ENCODE data around the gene POPDC2.

POPDC2 gene, protein sequence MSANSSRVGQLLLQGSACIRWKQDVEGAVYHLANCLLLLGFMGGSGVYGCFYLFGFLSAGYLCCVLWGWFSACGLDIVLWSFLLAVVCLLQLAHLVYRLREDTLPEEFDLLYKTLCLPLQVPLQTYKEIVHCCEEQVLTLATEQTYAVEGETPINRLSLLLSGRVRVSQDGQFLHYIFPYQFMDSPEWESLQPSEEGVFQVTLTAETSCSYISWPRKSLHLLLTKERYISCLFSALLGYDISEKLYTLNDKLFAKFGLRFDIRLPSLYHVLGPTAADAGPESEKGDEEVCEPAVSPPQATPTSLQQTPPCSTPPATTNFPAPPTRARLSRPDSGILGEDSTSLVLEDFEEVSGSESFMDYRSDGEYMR

DNA sequence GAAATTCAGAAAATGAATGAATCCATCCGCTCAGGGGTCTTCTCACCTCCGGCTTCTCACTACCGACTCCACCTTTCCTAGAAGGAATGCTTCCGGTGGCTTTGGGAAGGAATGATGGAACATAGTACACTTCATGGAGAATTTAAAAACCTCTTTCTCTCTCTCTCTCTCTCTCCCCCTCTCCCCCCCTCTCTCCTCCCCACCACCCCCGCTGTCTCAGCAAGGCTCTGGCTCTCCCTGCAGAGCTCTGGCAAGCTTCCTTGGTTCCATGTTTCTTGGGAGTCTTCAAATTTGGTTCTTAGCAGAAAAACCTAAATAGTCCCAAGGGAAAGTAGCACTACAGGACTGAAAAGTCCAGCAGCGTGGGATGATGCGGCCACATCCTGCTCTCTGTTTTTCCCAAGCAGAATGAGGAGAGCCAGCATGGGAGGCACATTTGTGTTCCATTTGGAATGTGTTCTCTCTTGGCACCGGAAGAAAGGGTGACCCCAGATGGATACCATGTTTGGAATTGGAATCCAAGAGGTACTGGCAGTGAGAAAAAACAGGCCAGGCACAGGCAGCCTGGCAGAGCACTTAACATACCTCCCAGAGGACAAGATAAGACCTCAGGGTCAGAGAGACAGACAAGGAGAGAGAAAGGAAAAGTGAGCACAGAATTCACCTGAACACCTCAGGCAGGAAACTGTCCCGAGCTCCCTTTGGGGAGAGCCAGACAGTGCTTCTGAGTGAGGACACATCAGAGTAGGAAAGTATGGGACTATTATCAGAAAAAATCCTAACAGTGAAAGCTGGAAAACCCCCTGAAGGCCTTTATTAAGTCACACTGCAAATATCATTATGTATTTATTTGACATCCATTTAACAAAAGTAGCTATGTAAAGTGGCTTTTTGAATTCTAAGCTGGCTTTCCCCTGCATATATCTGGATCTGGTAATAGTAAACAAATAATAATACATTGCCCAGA lies at the start of gene POPDC2:
Gene POPDC2 (minus strand): TSS at position 116 of the 967 bp plus-strand sequence. CDS start 166 bp downstream, outside the sequence.
- ATAC-seq (ENCODE audit: low read depth) = no peak
- Mint-ChIP-seq H3K36me3 (peaks cover 7% of the 10 kb centered on the region), H3K4me1 (peaks cover 16% of the 10 kb centered on the region), H3K27ac (peak within 1 kb of the TSS; percentile 62), H3K4me3 (no peak within 1 kb of the TSS), H3K27me3 (no peaks in the 10 kb centered on the region), H3K9me3 (no peaks in the 10 kb centered on the region)
- no peak for DNase-seq (ENCODE audit: low spot score in 2 of 2)

GRCh38 chr3:119703820-119704531 lies 43.6 kb upstream of the POPDC2 start:
- no peaks in the 10 kb centered on the region for H3K27me3 Mint-ChIP-seq
- peak overlapping the region; percentile 86 for H3K4me3 Mint-ChIP-seq
- DNase-seq (ENCODE audit: low spot score in 2 of 2) (no peak), ATAC-seq (ENCODE audit: low read depth) (no peak)
- peaks cover 22% of the 10 kb centered on the region for H3K4me1 Mint-ChIP-seq
- peak overlapping the region; percentile 88 for H3K27ac Mint-ChIP-seq
- H3K36me3 Mint-ChIP-seq = no peaks in the 10 kb centered on the region
- no peaks in the 10 kb centered on the region for H3K9me3 Mint-ChIP-seq

DNA sequence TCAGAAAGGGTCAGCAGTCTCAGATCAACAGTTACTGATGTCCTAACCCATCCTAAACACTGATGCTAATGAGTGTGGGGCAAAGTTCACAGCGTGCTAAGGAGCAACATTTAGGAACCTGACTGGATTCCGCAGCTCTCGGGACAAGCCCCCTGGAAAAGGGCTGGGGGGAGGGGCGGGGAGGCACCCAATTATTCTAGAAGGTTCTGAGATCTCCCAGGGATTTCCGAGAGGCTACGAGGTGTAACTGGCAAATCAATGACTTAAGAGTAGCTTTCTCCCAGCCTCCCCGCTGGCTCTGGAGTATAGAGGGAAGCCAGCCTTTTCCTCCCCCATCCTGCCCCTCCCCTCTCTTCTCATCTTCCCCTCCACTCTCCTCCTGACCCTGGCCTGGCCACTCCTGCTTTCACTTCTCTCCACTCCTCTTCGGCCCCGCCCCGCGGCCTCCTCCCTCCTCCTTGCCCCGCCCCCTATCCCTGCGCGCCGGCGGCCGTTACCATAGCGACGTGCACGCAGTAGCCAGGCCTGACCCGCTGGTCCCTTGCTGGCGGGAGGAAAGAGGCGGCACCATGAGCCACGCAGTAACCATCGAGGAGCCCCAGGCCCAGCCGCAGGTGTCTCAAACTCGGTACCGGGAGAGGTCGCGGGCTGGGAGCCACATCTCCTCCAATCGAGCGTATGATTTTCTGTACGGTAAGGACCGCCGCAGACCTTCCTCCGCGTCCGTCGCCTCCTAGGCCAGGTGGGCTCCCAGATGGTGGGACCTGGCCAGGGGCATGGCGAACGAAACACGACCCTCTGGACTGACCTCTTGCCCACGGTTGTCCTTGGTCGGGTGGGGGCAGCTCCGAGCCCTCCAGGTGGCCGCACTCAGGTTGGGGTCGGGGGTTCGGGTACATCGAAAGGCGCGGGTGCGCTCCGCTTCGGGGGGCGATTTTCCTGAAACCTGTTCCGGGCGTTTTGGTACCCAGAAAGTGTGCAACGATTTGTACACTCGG lies 42.4 kb upstream of the POPDC2 start, which contains the start of gene CFAP91:
Gene CFAP91 (plus strand): TSS at position 493 of the 998 bp plus-strand sequence. CDS start 77 bp downstream, at position 570.
- Mint-ChIP-seq H3K4me1 (peaks cover 22% of the 10 kb centered on the region), H3K9me3 (no peaks in the 10 kb centered on the region), H3K27ac (peak within 1 kb of the TSS; percentile 88), H3K36me3 (no peaks in the 10 kb centered on the region), H3K4me3 (peak within 1 kb of the TSS; percentile 86), H3K27me3 (no peaks in the 10 kb centered on the region)
- ATAC-seq (ENCODE audit: low read depth) (peak; percentile 91), DNase-seq (ENCODE audit: low spot score in 2 of 2) (peak; percentile 77 to 87)

- Mint-ChIP-seq H3K27me3 (no peaks in the 10 kb centered on the region), H3K4me1 (peaks cover 32% of the 10 kb centered on the region), H3K9me3 (no peaks in the 10 kb centered on the region), H3K4me3 (peak overlapping the region; percentile 33), H3K27ac (peak overlapping the region; percentile 91), H3K36me3 (no peaks in the 10 kb centered on the region)
- DNase-seq (ENCODE audit: low spot score in 2 of 2) (no peak), ATAC-seq (ENCODE audit: low read depth) (no peak)
These were observed 40.7 kb upstream of the POPDC2 start for GRCh38 chr3:119700920-119701734.

DNA sequence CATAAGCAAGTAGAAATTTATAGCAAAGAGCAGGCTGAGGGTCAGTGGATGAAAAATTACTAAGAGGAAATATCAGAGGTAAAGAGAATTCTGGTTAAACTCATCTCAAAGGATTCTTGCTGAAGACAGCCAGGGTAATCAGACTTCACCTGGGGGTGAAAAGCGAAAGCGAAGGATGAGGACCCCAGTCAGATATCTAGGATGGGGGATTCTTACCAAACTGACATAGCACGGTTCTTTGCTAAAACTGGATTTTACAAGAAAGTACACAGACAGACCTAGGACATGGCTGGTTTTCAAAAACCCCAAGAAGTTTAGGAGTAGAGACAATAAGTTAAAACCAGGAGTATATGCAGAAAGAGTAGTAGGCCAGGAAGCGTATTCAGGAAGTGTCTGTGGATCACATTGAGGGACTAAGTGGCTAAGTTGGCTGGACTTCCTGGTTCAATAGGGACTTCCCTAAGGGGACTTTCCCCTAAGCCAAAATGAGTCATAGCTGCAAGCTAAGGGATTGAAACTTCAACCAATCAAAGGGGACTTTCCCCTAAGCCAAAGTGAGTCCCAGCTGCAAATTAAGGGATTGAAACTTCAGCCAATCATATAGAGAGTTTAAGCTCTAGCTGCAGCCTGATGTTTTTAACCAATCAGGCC lies 40.0 kb upstream of the POPDC2 start:
- peak overlapping the region; percentile 33 for H3K4me3 Mint-ChIP-seq
- no peaks in the 10 kb centered on the region for H3K9me3 Mint-ChIP-seq
- H3K36me3 Mint-ChIP-seq = no peaks in the 10 kb centered on the region
- H3K4me1 Mint-ChIP-seq = peaks cover 32% of the 10 kb centered on the region
- DNase-seq (ENCODE audit: low spot score in 2 of 2) (peak; percentile 15 to 51), ATAC-seq (ENCODE audit: low read depth) (peak; percentile 49)
- H3K27me3 Mint-ChIP-seq = no peaks in the 10 kb centered on the region
- peak overlapping the region; percentile 91 for H3K27ac Mint-ChIP-seq

DNA sequence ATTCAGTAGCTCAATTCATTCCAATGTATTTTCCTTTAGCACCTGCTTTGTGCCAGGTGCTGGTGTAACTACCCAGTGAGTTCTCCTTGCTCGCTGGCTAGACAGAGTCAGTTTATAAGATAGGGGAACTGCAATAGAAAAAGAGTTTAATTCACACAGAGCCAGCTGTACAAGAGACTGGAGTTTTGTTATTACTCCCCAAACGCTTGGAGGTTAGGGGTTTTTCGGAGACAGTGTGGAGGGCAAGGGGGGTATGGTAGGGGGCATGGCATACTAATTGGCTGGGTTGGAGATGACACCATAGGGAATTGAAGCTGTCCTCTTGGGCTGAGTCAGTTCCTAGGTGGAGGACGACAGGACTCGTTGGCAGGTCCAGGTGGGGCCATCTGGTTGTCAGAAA lies 37.0 kb upstream of the POPDC2 start:
- H3K36me3 Mint-ChIP-seq = no peaks in the 10 kb centered on the region
- no peak overlapping the region for H3K4me3 Mint-ChIP-seq
- peaks cover 26% of the 10 kb centered on the region for H3K4me1 Mint-ChIP-seq
- no peaks in the 10 kb centered on the region for H3K27me3 Mint-ChIP-seq
- peak; percentile 37 for ATAC-seq (ENCODE audit: low read depth)
- DNase-seq (ENCODE audit: low spot score in 2 of 2) = no peak
- peak overlapping the region; percentile 77 for H3K27ac Mint-ChIP-seq
- no peaks in the 10 kb centered on the region for H3K9me3 Mint-ChIP-seq

- DNase-seq (ENCODE audit: low spot score in 2 of 2) (no peak), ATAC-seq (ENCODE audit: low read depth) (no peak)
- H3K9me3 Mint-ChIP-seq = no peaks in the 10 kb centered on the region
- no peak overlapping the region for H3K4me3 Mint-ChIP-seq
- no peaks in the 10 kb centered on the region for H3K27me3 Mint-ChIP-seq
- H3K36me3 Mint-ChIP-seq = no peaks in the 10 kb centered on the region
- peaks cover 20% of the 10 kb centered on the region for H3K4me1 Mint-ChIP-seq
- no peak overlapping the region for H3K27ac Mint-ChIP-seq
These were observed 35.1 kb upstream of the POPDC2 start for GRCh38 chr3:119695480-119695879.

- ATAC-seq (ENCODE audit: low read depth) (no peak), DNase-seq (ENCODE audit: low spot score in 2 of 2) (no peak)
- Mint-ChIP-seq H3K27me3 (no peaks in the 10 kb centered on the region), H3K36me3 (peaks cover 2% of the 10 kb centered on the region), H3K9me3 (peaks cover 3% of the 10 kb centered on the region), H3K4me1 (no peaks in the 10 kb centered on the region), H3K4me3 (no peak overlapping the region), H3K27ac (no peak overlapping the region)
These were observed 29.8 kb upstream of the POPDC2 start for GRCh38 chr3:119690043-119690656.

DNA sequence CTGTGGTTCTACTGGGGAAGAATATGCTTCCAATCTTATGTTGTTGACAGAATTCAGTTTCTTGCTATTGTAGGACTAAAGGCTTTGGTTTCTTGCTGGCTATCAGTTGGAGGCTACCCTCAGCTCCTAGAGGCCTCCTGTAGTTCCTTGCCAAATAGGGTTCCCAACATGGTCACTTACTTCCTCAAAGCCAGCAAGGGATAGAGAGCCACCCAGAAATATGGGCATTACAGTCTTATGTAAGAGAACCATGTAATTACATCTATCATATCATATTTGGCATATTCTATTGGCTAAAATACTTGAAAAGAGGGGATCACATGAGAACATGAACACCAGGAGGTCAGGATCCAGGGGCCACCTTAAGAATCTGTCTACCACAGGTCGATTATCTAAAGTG lies 23.0 kb upstream of the POPDC2 start:
- H3K36me3 Mint-ChIP-seq = peaks cover 2% of the 10 kb centered on the region
- no peak overlapping the region for H3K27ac Mint-ChIP-seq
- peaks cover 3% of the 10 kb centered on the region for H3K9me3 Mint-ChIP-seq
- H3K27me3 Mint-ChIP-seq = no peaks in the 10 kb centered on the region
- ATAC-seq (ENCODE audit: low read depth) (no peak), DNase-seq (ENCODE audit: low spot score in 2 of 2) (no peak)
- no peak overlapping the region for H3K4me3 Mint-ChIP-seq
- no peaks in the 10 kb centered on the region for H3K4me1 Mint-ChIP-seq

GRCh38 chr3:119681279-119681678 lies 20.9 kb upstream of the POPDC2 start:
- Mint-ChIP-seq H3K4me1 (peaks cover 10% of the 10 kb centered on the region), H3K36me3 (no peaks in the 10 kb centered on the region), H3K9me3 (no peaks in the 10 kb centered on the region), H3K27me3 (no peaks in the 10 kb centered on the region), H3K27ac (no peak overlapping the region), H3K4me3 (no peak overlapping the region)
- DNase-seq (ENCODE audit: low spot score in 2 of 2) (peak in 1 of 2 donors; percentile 48), ATAC-seq (ENCODE audit: low read depth) (peak; percentile 9)

GRCh38 chr3:119679874-119680273 lies 19.5 kb upstream of the POPDC2 start:
- Mint-ChIP-seq H3K9me3 (no peaks in the 10 kb centered on the region), H3K4me1 (peaks cover 19% of the 10 kb centered on the region), H3K36me3 (peaks cover under 1% of the 10 kb centered on the region), H3K27ac (no peak overlapping the region), H3K27me3 (no peaks in the 10 kb centered on the region), H3K4me3 (no peak overlapping the region)
- ATAC-seq (ENCODE audit: low read depth) (no peak), DNase-seq (ENCODE audit: low spot score in 2 of 2) (no peak)

All from memory B cell (primary cell).